Measurements from ENCODE around the gene ITM2C. TPM values are rescaled to one million over a fixed set of nuclear protein-coding genes. Genes with fewer than 3 reads are reported as not detected.

Gene ITM2C
- total and polyA plus RNA-seq, 9 donors, result 52.3 to 96.2 (median 67.8) TPM

GRCh38 chr2:230824406-230824978 is 40.2 kb upstream of the ITM2C start:
- Histone ChIP-seq H3K4me3 (no peak overlapping the region), H3K9me3 (no peaks in the 10 kb centered on the region), H3K36me3 (no peaks in the 10 kb centered on the region), H3K4me1 (ENCODE audit: insufficient read depth) (no peaks in the 10 kb centered on the region), H3K27me3 (no peaks in the 10 kb centered on the region), H3K27ac (no peak overlapping the region)
- WGBS, 3 donors, result 18 to 22% (median 21%) methylated on average over 14 of the region's 14 CpGs
- peak; percentile 28 to 50 (median 46) for DNase-seq
- no peak for TF ChIP-seq EP300 (IDR thresholded peaks at IDR 0.05)
- no peak for TF ChIP-seq POLR2A (IDR thresholded peaks at IDR 0.05)
- TF ChIP-seq CTCF (IDR thresholded peaks at IDR 0.05), result peak; percentile 33 to 69 (median 56)
- intact Hi-C loops (cut with DNase I), result loop anchor here in 1 of 4 donors (5.0 kb wide), 1 partner anchor 163 kb away; no protein-coding TSS in a partner anchor

GRCh38 chr2:230825354-230825753 is 39.4 kb upstream of the ITM2C start:
- intact Hi-C loops (cut with DNase I), result loop anchor here in 3 of 4 donors (5.0 kb wide), 1 partner anchor 162 kb away; no protein-coding TSS in a partner anchor
- Histone ChIP-seq H3K4me3 (no peak overlapping the region), H3K9me3 (peaks cover 0 to 4% of the 10 kb centered on the region in 2 donors), H3K27me3 (no peaks in the 10 kb centered on the region), H3K27ac (no peak overlapping the region), H3K4me1 (ENCODE audit: insufficient read depth) (no peaks in the 10 kb centered on the region), H3K36me3 (no peaks in the 10 kb centered on the region)
- DNase-seq, result no peak
- no peak for TF ChIP-seq POLR2A (IDR thresholded peaks at IDR 0.05)
- no peak for TF ChIP-seq CTCF (IDR thresholded peaks at IDR 0.05)
- TF ChIP-seq EP300 (IDR thresholded peaks at IDR 0.05), result no peak
- 9 to 29% (median 13%) methylated on average over 1 of the region's 1 CpG for WGBS, 3 donors

- H3K4me3 ChIP-seq, result no peak overlapping the region
- H3K4me1 ChIP-seq (ENCODE audit: insufficient read depth), result no peaks in the 10 kb centered on the region
- no peaks in the 10 kb centered on the region for H3K36me3 ChIP-seq
- intact Hi-C loops (cut with DNase I), result loop anchor here in 3 of 4 donors (5.0 kb wide), 1 partner anchor 159 kb away; no protein-coding TSS in a partner anchor
- no peak overlapping the region for H3K27ac ChIP-seq
- H3K9me3 ChIP-seq, result peaks cover 0 to 6% of the 10 kb centered on the region in 2 donors
- H3K27me3 ChIP-seq, result no peaks in the 10 kb centered on the region
- 33 to 56% (median 34%) methylated on average over 23 to 36 of the region's 36 CpGs for WGBS, 3 donors
- no peak for TF ChIP-seq CTCF (IDR thresholded peaks at IDR 0.05)
- TF ChIP-seq POLR2A (IDR thresholded peaks at IDR 0.05), result no peak
- no peak for TF ChIP-seq EP300 (IDR thresholded peaks at IDR 0.05)
- no peak for DNase-seq
Measured at GRCh38 chr2:230827774-230828271, 36.9 kb upstream of the ITM2C start.

GRCh38 chr2:230828272-230828961 is 36.3 kb upstream of the ITM2C start:
- Histone ChIP-seq H3K36me3 (no peaks in the 10 kb centered on the region), H3K27ac (no peak overlapping the region), H3K9me3 (peaks cover 0 to 6% of the 10 kb centered on the region in 2 donors), H3K4me1 (ENCODE audit: insufficient read depth) (no peaks in the 10 kb centered on the region), H3K4me3 (no peak overlapping the region), H3K27me3 (no peaks in the 10 kb centered on the region)
- WGBS, 3 donors, result 1 to 15% (median 14%) methylated on average over 33 to 61 of the region's 61 CpGs
- no peak for DNase-seq
- TF ChIP-seq POLR2A (IDR thresholded peaks at IDR 0.05) (no peak), CTCF (IDR thresholded peaks at IDR 0.05) (no peak), EP300 (IDR thresholded peaks at IDR 0.05) (no peak)
- intact Hi-C loops (cut with DNase I), result loop anchor here in 3 of 4 donors (5.0 kb wide), 1 partner anchor 159 kb away; no protein-coding TSS in a partner anchor

Data from ovary (tissue), 9 donors.